Prostate gland (tissue), 2 donors: ENCODE results near the gene ADAMTS17.

ENCODE experiments used
- CTCF ChIP-seq, 4 experiments: fragments of 200-600 bp in 2 of 4; fragments of 450-650 bp in 2 of 4; sonication (generic) in 2 of 4; IDR thresholded peaks; 1 replicate in 3 of 4; 2 replicates in 1 of 4; pipeline ENCODE4 v1.5.1; 2016 to 2019; ENCODE audit warnings: antibody characterized with exemption in 4 of 4, mild to moderate bottlenecking in 2 of 4, moderate library complexity in 2 of 4
- POLR2A ChIP-seq: fragments of 450-650 bp; IDR thresholded peaks from one replicate; pipeline ENCODE4 v1.6.1; 2016; ENCODE audit warnings: antibody characterized with exemption, mild to moderate bottlenecking
- POLR2AphosphoS5 ChIP-seq: sonication (generic); formaldehyde crosslinking; IDR thresholded peaks from one replicate; pipeline ENCODE4 v1.6.1; 2017; ENCODE audit warnings: antibody characterized with exemption

- no peak for TF ChIP-seq CTCF (IDR thresholded peaks at IDR 0.05)
- TF ChIP-seq POLR2AphosphoS5 = no peak
- TF ChIP-seq POLR2A = no peak
Observed at GRCh38 chr15:100355342-100355741, 13.6 kb upstream of the ADAMTS17 start.
